Epidermal melanocyte (primary cell): Measurements from ENCODE around the gene KRTAP10-5.
"Not testable (repeated sequence)": the region's sequence is repeated elsewhere in the genome, so short reads cannot be mapped to it uniquely, and the experiment has no call there.

Source experiments
- DNase-seq: peaks from one replicate; pipeline ENCODE4 v3.0.0; 2011; ENCODE audit warnings: low spot score; ENCODE audit not compliant: insufficient read length

Gene KRTAP10-5

GRCh38 chr21:44580231-44580821 lies at the start of gene KRTAP10-5:
TSS of gene KRTAP10-5 (minus strand) at chr21:44580604. CDS start at chr21:44580578, 26 bp downstream.
- not testable (repeated sequence) for DNase-seq

GRCh38 chr21:44628707-44629391 lies 48.4 kb upstream of the KRTAP10-5 start:
- no peak for DNase-seq

GRCh38 chr21:44627831-44628233 lies 47.4 kb upstream of the KRTAP10-5 start:
- DNase-seq, result not testable (repeated sequence)

- DNase-seq, result not testable (repeated sequence)
These were observed 46.9 kb upstream of the KRTAP10-5 start for GRCh38 chr21:44627181-44627822.

- no peak for DNase-seq
These were observed 46.3 kb upstream of the KRTAP10-5 start, which contains the start of gene KRTAP10-9 for GRCh38 chr21:44626673-44627143. TSS of gene KRTAP10-9 (plus strand) at chr21:44627093. CDS start at chr21:44627172, 79 bp downstream.

GRCh38 chr21:44626262-44626661 lies 45.9 kb upstream of the KRTAP10-5 start:
- no peak for DNase-seq

- no peak for DNase-seq
These were observed 45.4 kb upstream of the KRTAP10-5 start for GRCh38 chr21:44625756-44626155.

- DNase-seq, result no peak
These were observed 43.2 kb upstream of the KRTAP10-5 start for GRCh38 chr21:44623575-44623974.

GRCh38 chr21:44619886-44620285 lies 39.5 kb upstream of the KRTAP10-5 start:
- DNase-seq, result no peak

- DNase-seq, result no peak
These were observed 38.5 kb upstream of the KRTAP10-5 start for GRCh38 chr21:44618909-44619308.

GRCh38 chr21:44618504-44618903 lies 38.1 kb upstream of the KRTAP10-5 start:
- no peak for DNase-seq

- no peak for DNase-seq
These were observed 36.7 kb upstream of the KRTAP10-5 start for GRCh38 chr21:44617071-44617501.

GRCh38 chr21:44616591-44616926 lies 36.2 kb upstream of the KRTAP10-5 start:
- no peak for DNase-seq

- no peak for DNase-seq
These were observed 35.6 kb upstream of the KRTAP10-5 start for GRCh38 chr21:44615911-44616590.

GRCh38 chr21:44615466-44615865 lies 35.1 kb upstream of the KRTAP10-5 start:
- no peak for DNase-seq

- no peak for DNase-seq
These were observed 34.6 kb upstream of the KRTAP10-5 start for GRCh38 chr21:44614961-44615391.

GRCh38 chr21:44614161-44614631 lies 33.8 kb upstream of the KRTAP10-5 start:
- DNase-seq, result no peak

GRCh38 chr21:44613386-44614155 lies 33.2 kb upstream of the KRTAP10-5 start:
- DNase-seq, result no peak

GRCh38 chr21:44612669-44613229 lies 32.3 kb upstream of the KRTAP10-5 start:
- no peak for DNase-seq

- DNase-seq, result no peak
These were observed 31.7 kb upstream of the KRTAP10-5 start, which contains the start of gene KRTAP10-8 for GRCh38 chr21:44612029-44612486. TSS of gene KRTAP10-8 (plus strand) at chr21:44612079. CDS start at chr21:44612101, 22 bp downstream.
